Placental epithelial cell (primary cell): ENCODE data around the gene TWNK. TPM values are rescaled to one million over a fixed set of nuclear protein-coding genes. Genes with fewer than 3 reads are reported as not detected.

Experiments used
- small RNA-seq: library from RNA; depleted of rRNA; stranded (forward); fragments of <200 nt; gene quantifications from one replicate; pipeline ENCODE3, GENCODE V24; 2012
- total RNA-seq: library from RNA; depleted of rRNA; stranded (reverse); fragments of >200 nt; gene quantifications from 2 replicates; pipeline ENCODE4 v1.2.3, GENCODE V29; 2012

TWNK gene
- 5.1 and 7.4 TPM in 2 replicates for total RNA-seq

GRCh38 chr10:100986952-100987684 is at the start of gene TWNK, which contains the start of gene MRPL43:
Gene TWNK (plus strand): TSS chr10:100987543. CDS start chr10:100988211, 668 bp downstream.
Gene MRPL43 (minus strand): TSS chr10:100987497. CDS start chr10:100987443, 54 bp downstream.

DNA sequence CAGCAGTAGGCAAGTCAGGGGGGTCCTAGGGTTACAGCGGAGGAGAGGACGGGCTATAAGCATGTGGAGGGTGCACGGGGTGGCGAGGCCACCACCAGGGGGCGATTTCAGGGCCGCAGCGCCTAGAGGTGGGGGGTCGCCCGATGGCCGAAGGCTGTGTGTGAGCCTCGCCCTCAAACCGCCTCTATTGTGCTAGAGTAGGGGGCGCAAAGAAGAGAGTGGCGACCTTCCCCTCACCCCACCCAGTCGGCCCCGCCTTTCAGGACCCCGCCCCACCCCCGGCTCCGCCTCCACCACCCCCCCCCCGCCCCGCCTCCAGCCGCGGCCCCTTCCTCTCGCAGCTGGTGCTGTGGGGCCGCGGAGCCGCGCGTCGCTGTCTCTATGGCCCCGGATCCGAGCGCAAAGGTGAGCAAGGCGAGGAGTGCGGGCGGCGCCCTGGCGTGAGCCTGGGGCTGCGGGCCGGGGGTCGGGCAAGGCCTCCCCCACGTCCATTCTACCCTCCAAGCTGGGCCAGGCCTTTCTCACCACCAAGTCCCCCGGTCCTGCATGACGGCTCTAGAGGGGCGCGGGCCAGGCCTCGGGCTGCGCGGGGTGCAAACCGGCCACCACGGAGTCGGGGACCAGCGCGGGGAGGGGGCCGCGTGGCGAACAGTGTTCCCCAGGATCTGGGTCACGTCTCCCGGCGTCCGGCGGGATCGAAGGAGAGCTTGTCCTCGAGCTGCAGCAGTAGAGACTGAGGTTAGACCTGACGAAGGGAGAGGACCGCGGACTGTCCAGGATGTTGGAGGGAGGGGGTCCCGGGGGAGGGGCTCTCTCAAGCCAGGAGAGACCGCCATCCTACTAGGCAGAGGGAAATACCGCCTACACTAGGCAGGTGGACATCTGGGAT is 17.9 kb upstream of the TWNK start, which contains the start of gene SEMA4G:
Gene SEMA4G (plus strand): TSS at position 318 of the 889 bp plus-strand sequence. CDS start 3,409 bp downstream, outside the sequence.

GRCh38 chr10:100999742-101000126 is 12.4 kb downstream of the TWNK start, which contains the start of gene LZTS2:
Gene LZTS2 (plus strand): TSS chr10:100999808. CDS start chr10:101002539, 2,731 bp downstream.

GRCh38 chr10:101031128-101031795 is 43.9 kb downstream of the TWNK start, which contains the start of the genes PDZD7 and SFXN3:
Gene PDZD7 (minus strand): TSS chr10:101031129. CDS start chr10:101030219, 910 bp downstream.
Gene SFXN3 (plus strand): TSS chr10:101031234. CDS start chr10:101034695, 3,461 bp downstream.

Small RNA genes lying within 50 kb of the gene (small RNA-seq; reads per million reads assigned to genes)
- not detected for gene MIR608

Other genes with a start within 250 kb of the TWNK start
- not detected in 2 replicates for gene PAX2, start 242.0 kb upstream of the TWNK start, total RNA-seq
- 21.0 and 23.9 TPM in 2 replicates for gene SLF2, start 74.6 kb upstream of the TWNK start, total RNA-seq
- 0.79 and 1.7 TPM in 2 replicates for gene SEMA4G, start 18.0 kb upstream of the TWNK start, total RNA-seq
- gene MRPL43, start within 50 bp of the TWNK start, total RNA-seq = 51.4 and 75.6 TPM in 2 replicates
- gene LZTS2, start 12.3 kb downstream of the TWNK start, total RNA-seq = 55.3 and 76.9 TPM in 2 replicates
- 1.2 and 6.9 TPM in 2 replicates for gene PDZD7, start 43.6 kb downstream of the TWNK start, total RNA-seq
- 64.4 and 108 TPM in 2 replicates for gene SFXN3, start 43.7 kb downstream of the TWNK start, total RNA-seq
- 11.9 and 26.7 TPM in 2 replicates for gene KAZALD1, start 74.4 kb downstream of the TWNK start, total RNA-seq
- not detected in 2 replicates for gene TLX1, start 143.8 kb downstream of the TWNK start, total RNA-seq
- gene LBX1, start 241.9 kb downstream of the TWNK start, total RNA-seq = not detected in 2 replicates